K562 (cell line): ENCODE measurements around the gene UMODL1. TPM values are rescaled to one million over a fixed set of nuclear protein-coding genes. Genes with fewer than 3 reads are reported as not detected.

Source experiments
- ATAC-seq: fragments of 200-7000 bp; cut with Tn5 transposase; 3 replicates; pipeline ENCODE4 v1.9.1; 2020; ENCODE audit warnings: moderate library complexity
- BruUV-seq: library from RNA; stranded (reverse); fragments of 400-500 nt; replicated peaks from 2 replicates; lab custom pipeline; 2021; lab: Mats Ljungman, UMichigan
- CTCF ChIA-PET: fragments of 300-600 bp; formaldehyde crosslinking; extraction: SDS; loops from one replicate; lab custom pipeline; 2021; ENCODE audit warnings: low intra/inter-chr PET ratio; lab: Yijun Ruan, JAX
- POLR2A ChIA-PET: fragments of 300-600, 350-650 bp; sonication (Branson Sonifier 250); formaldehyde crosslinking; extraction: SDS; loops from one replicate; lab custom pipeline; 2021; ENCODE audit warnings: antibody characterized with exemption, inconsistent platforms; lab: Yijun Ruan, JAX
- DNase-seq, 4 experiments: peaks; one replicate each; pipeline versions ENCODE4 v3.0.0 to v3.0.0-alpha.2; 2011 to 2018; ENCODE audit warnings: low spot score in 3 of 4, mixed read lengths in 3 of 4; ENCODE audit errors: extremely low read depth in 1 of 4
- FAIRE-seq: peaks from 2 replicates; lab custom pipeline; 2011; peaks lifted over from hg19 to GRCh38; lab: Jason Lieb, UNC
- H2AFZ ChIP-seq: 2 replicates; pipeline ENCODE4 v1.6.0; 2011; ENCODE audit warnings: low read depth, low read length, control low read depth, inconsistent platforms
- H3K27ac ChIP-seq: fragments of 200-600 bp; 3 replicates; pipeline ENCODE4 v1.8.0; 2011; ENCODE audit warnings: low read depth, mild to moderate bottlenecking, control low read depth, inconsistent platforms, low read length, moderate library complexity, mixed read lengths; ENCODE audit errors: extremely low read depth
- H3K27me3 ChIP-seq, 2 experiments: fragments of 300-600 bp in 1 of 2; 2 replicates in 1 of 2; 3 replicates in 1 of 2; pipeline versions ENCODE4 v1.6.0 to v1.8.0; 2011; ENCODE audit warnings: inconsistent platforms in 2 of 2, low read length in 2 of 2, mild to moderate bottlenecking in 1 of 2, mixed read lengths in 1 of 2, moderate library complexity in 1 of 2; ENCODE audit not compliant: control insufficient read depth in 2 of 2, insufficient read depth in 2 of 2
- H3K36me3 ChIP-seq: fragments of 300-600 bp; 3 replicates; pipeline ENCODE4 v1.8.0; 2011; ENCODE audit warnings: mild to moderate bottlenecking, low read length, inconsistent platforms; ENCODE audit not compliant: control insufficient read depth, insufficient read depth
- H3K4me1 ChIP-seq, 2 experiments: fragments of 200-600 bp in 1 of 2; replicated peaks in 1 of 2; 2 replicates in 1 of 2; 3 replicates in 1 of 2; pipeline versions ENCODE4 v1.5.1 to v1.8.0; 2011; ENCODE audit warnings: inconsistent platforms in 2 of 2, low read length in 2 of 2, mild to moderate bottlenecking in 1 of 2, mixed read lengths in 1 of 2, moderate library complexity in 1 of 2; ENCODE audit not compliant: control insufficient read depth in 2 of 2, insufficient read depth in 2 of 2
- H3K4me2 ChIP-seq: 2 replicates; pipeline ENCODE4 v1.6.1; 2011; ENCODE audit warnings: low read length, control low read depth, inconsistent platforms, mixed read lengths; ENCODE audit not compliant: insufficient read depth
- H3K4me3 ChIP-seq: fragments of 200-600 bp; sonication (generic), shearing (Covaris generic); 2 replicates; pipeline ENCODE4 v1.5.1; 2016; ENCODE audit warnings: control low read depth, inconsistent platforms
- H3K79me2 ChIP-seq: fragments of 200-600 bp; 3 replicates; pipeline ENCODE4 v1.8.0; 2011; ENCODE audit warnings: low read length, inconsistent platforms; ENCODE audit not compliant: control insufficient read depth, insufficient read depth
- H3K9ac ChIP-seq, 2 experiments: 2 replicates each; pipeline versions ENCODE4 v1.6.0 to v1.6.1; 2011; ENCODE audit warnings: low read depth in 2 of 2, low read length in 2 of 2, control low read depth in 1 of 2, inconsistent platforms in 1 of 2, mild to moderate bottlenecking in 1 of 2, mixed read lengths in 1 of 2; ENCODE audit not compliant: insufficient read depth in 1 of 2
- H3K9me1 ChIP-seq: one replicate; pipeline ENCODE4 v1.6.0; 2011; ENCODE audit warnings: inconsistent platforms, mild to moderate bottlenecking, low read length, moderate library complexity; ENCODE audit not compliant: control insufficient read depth, insufficient read depth
- H3K9me3 ChIP-seq: replicated peaks from 2 replicates; pipeline ENCODE4 v1.5.1; 2011; ENCODE audit warnings: low read depth, low read length, inconsistent platforms; ENCODE audit not compliant: control insufficient read depth, insufficient read depth
- H4K20me1 ChIP-seq: replicated peaks from 2 replicates; pipeline ENCODE4 v1.6.1; 2011; ENCODE audit warnings: low read length, inconsistent platforms, mixed read lengths; ENCODE audit not compliant: control insufficient read depth, insufficient read depth
- COPS2 ChIP-seq: fragments of 450-650 bp; conservative IDR thresholded peaks from 2 replicates; pipeline ENCODE4 v1.6.1; 2016; ENCODE audit warnings: mild to moderate bottlenecking, moderate library complexity
- CREM ChIP-seq: IDR thresholded peaks from 2 replicates; pipeline ENCODE4 v1.6.1; 2014; ENCODE audit warnings: antibody characterized with exemption, low read depth
- CXXC5 ChIP-seq: fragments of 250-450 bp; sonication (Bioruptor Pico); IDR thresholded peaks from 2 replicates; pipeline ENCODE4 v1.8.0; 2022; ENCODE audit warnings: inconsistent platforms, mild to moderate bottlenecking, moderate library complexity
- FOXJ3 ChIP-seq: sonication (generic); formaldehyde crosslinking; IDR thresholded peaks from 2 replicates; pipeline ENCODE4 v1.4.0; 2020; ENCODE audit warnings: mild to moderate bottlenecking, missing genetic modification reagents
- HDAC2 ChIP-seq: fragments of 450-650 bp; IDR thresholded peaks from 2 replicates; pipeline ENCODE4 v1.6.1; 2016; ENCODE audit warnings: mild to moderate bottlenecking
- JUN ChIP-seq, 2 experiments: sonication (generic) in 1 of 2; formaldehyde crosslinking in 1 of 2; IDR thresholded peaks; 2 replicates each; pipeline versions ENCODE4 v1.6.1 to v1.8.0; 2012 to 2022; ENCODE audit warnings: borderline replicate concordance in 2 of 2, mild to moderate bottlenecking in 2 of 2, improper control_type of control experiment in 1 of 2, low read depth in 1 of 2, low read length in 1 of 2, missing genetic modification reagents in 1 of 2
- KDM1A ChIP-seq, 2 experiments: fragments of 450-650 bp; IDR thresholded peaks; 2 replicates each; pipeline ENCODE4 v1.6.1; 2016; ENCODE audit warnings: mild to moderate bottlenecking in 2 of 2
- MAFF ChIP-seq: IDR thresholded peaks from 2 replicates; pipeline ENCODE4 v1.6.1; 2012; ENCODE audit warnings: low read length, improper control_type of control experiment
- MEIS2 ChIP-seq: fragments of 450-650 bp; IDR thresholded peaks from 2 replicates; pipeline ENCODE4 v1.6.1; 2014; ENCODE audit warnings: mild to moderate bottlenecking; ENCODE audit not compliant: partially characterized antibody
- NFE2L1 ChIP-seq: fragments of 450-650 bp; IDR thresholded peaks from 2 replicates; pipeline ENCODE4 v1.6.1; 2016; ENCODE audit warnings: missing genetic modification characterization, low read depth, mild to moderate bottlenecking, missing compliant biosample characterization, moderate library complexity, borderline replicate concordance
- PHF20 ChIP-seq: fragments of 450-650 bp; IDR thresholded peaks from 2 replicates; pipeline ENCODE4 v1.6.1; 2018; ENCODE audit not compliant: partially characterized antibody
- POLR3G ChIP-seq: IDR thresholded peaks from 2 replicates; pipeline ENCODE4 v1.6.1; 2011; ENCODE audit not compliant: insufficient read length, insufficient replicate concordance; ENCODE audit errors: extremely low read depth
- RAD21 ChIP-seq, 2 experiments: fragments of 250-450 bp in 1 of 2; fragments of 450-650 bp in 1 of 2; sonication (Bioruptor Pico) in 1 of 2; formaldehyde crosslinking in 1 of 2; IDR thresholded peaks in 1 of 2; conservative IDR thresholded peaks in 1 of 2; 2 replicates each; pipeline versions ENCODE4 v1.4.0 to v1.8.0; 2020 to 2022; ENCODE audit warnings: mild to moderate bottlenecking in 2 of 2, moderate library complexity in 1 of 2
- SMC3 ChIP-seq: conservative IDR thresholded peaks from 2 replicates; pipeline ENCODE4 v1.6.1; 2011; ENCODE audit warnings: low read depth, low read length, improper control_type of control experiment; ENCODE audit not compliant: insufficient read depth
- TCF7 ChIP-seq: sonication (generic); IDR thresholded peaks from 2 replicates; pipeline ENCODE4 v1.6.1; 2016; ENCODE audit warnings: antibody characterized with exemption, borderline replicate concordance
- TSC22D4 ChIP-seq: fragments of 450-650 bp; IDR thresholded peaks from 2 replicates; pipeline ENCODE4 v1.6.1; 2016; ENCODE audit warnings: missing genetic modification characterization, missing biosample characterization, control low read depth
- ZBTB8A ChIP-seq: fragments of 450-650 bp; IDR thresholded peaks from 2 replicates; pipeline ENCODE4 v1.6.1; 2018; ENCODE audit warnings: mild to moderate bottlenecking, moderate library complexity; ENCODE audit not compliant: partially characterized antibody
- ZFP1 ChIP-seq: fragments of 450-650 bp; formaldehyde crosslinking; IDR thresholded peaks from 2 replicates; pipeline ENCODE4 v1.4.0; 2020; ENCODE audit warnings: mild to moderate bottlenecking, mixed read lengths
- ZNF232 ChIP-seq: sonication (generic); formaldehyde crosslinking; IDR thresholded peaks from 2 replicates; pipeline ENCODE4 v1.8.0; 2022; ENCODE audit warnings: mild to moderate bottlenecking, missing genetic modification reagents
- ZNF347 ChIP-seq: fragments of 450-650 bp; formaldehyde crosslinking; IDR thresholded peaks from 2 replicates; pipeline ENCODE4 v1.4.0; 2020; ENCODE audit warnings: low read depth, mild to moderate bottlenecking, moderate library complexity
- ZNF436 ChIP-seq: fragments of 250-450, 450-650 bp; sonication (Bioruptor Pico); formaldehyde crosslinking; IDR thresholded peaks from 2 replicates; pipeline ENCODE4 v1.7.0; 2020; ENCODE audit warnings: mild to moderate bottlenecking
- WGBS: fragments of 100-300 bp; shearing (Covaris generic); methylation state at CpG from one replicate; pipeline ENCODE4 v1.1.6; 2016; ENCODE audit warnings: low coverage, mixed read lengths; ENCODE audit not compliant: insufficient coverage; ENCODE audit errors: missing lambda C conversion rate; 5-methylcytosine and 5-hydroxymethylcytosine counted together
- in situ Hi-C: fragments of 300-500 bp; cut with MboI; formaldehyde crosslinking; loops from 4 replicates; pipeline ENCODE4 v1.15.0; 2018; ENCODE audit warnings: inconsistent platforms, mixed read lengths
- intact Hi-C: fragments of 100-400 bp; cut with micrococcal nuclease; formaldehyde crosslinking; loops from 2 replicates; pipeline ENCODE4 v1.14.2; 2022
- polyA plus RNA-seq, 8 experiments: library from polyadenylated mRNA; depleted of rRNA in 4 of 8; stranded (reverse) in 5 of 8; unstranded in 3 of 8; fragments of >200 nt; fragmentation: Nextera tagmentation in 2 of 8; fragmentation: Illumina TruSeq in 1 of 8; extraction: Ambion mirVana in 2 of 8; extraction: Trizol in 1 of 8; gene quantifications; 2 replicates each; pipeline versions ENCODE4 v1.2.1 to v1.2.3, GENCODE V29; 2011 to 2014; ENCODE audit warnings: inconsistent platforms in 1 of 8, missing spikeins in 1 of 8
- total RNA-seq, 7 experiments: library from RNA; depleted of rRNA in 6 of 7; stranded (reverse); fragments of >200 nt in 6 of 7; fragmentation: Illumina TruSeq in 2 of 7; extraction: Trizol in 2 of 7; gene quantifications; 2 replicates each; pipeline versions ENCODE4 v1.2.1 to v1.2.3, GENCODE V29; 2011 to 2021; ENCODE audit warnings: low replicate concordance in 1 of 7
- TF ChIP-seq, protein P1 (sequence below): fragments of 250-450 bp; sonication (Bioruptor Pico); IDR thresholded peaks from 2 replicates; pipeline ENCODE4 v1.4.0; 2020; ENCODE audit warnings: mild to moderate bottlenecking, moderate library complexity

Gene UMODL1
- total and polyA plus RNA-seq, 9 of the 15 experiments (the other 6 are each of a cell fraction or from before 2014, with no cell fraction given): not detected

DNA sequence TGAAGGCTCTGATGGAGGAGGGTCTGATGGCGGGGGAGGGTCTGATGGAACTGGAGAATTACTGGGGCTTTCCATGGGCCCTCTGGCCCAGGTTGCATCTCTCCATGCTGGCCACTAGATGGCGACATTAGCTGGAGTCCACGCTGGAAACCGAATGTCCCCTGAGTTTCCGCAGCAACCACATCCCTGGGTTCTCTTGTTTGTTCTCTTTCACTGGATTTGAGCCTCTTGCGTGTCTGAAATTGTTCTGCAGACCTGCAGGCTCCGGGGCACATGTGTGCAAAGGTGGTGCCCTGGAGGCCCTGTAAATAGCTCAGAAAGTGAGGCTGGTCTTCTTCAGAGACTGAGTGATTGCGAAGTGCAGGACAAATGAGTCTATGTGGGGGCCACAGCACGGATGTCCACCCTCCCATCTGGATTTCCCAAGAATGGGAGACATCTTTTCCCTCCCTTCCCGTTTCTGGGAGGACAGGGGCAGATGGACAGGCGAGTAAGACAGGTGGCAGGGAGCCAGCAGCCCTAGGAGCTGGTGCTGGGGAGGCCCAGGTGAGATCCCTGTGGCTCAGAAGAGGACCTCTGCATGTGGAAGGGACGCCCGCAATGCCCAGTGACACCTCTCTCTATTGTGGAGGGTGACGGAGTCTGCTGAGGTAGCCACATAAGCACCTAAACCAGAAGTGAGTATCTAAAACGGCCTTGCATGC lies 74.6 kb downstream of the UMODL1 start:
- BruUV-seq: no TSS peak
- in situ Hi-C loops: no loop called here
- no peaks in the 10 kb centered on the region for H3K79me2 ChIP-seq
- peak; percentile 84 for ATAC-seq
- intact Hi-C loops: loop anchor here (1.0 to 5.0 kb wide), 2 partner anchors 113 to 307 kb away; no protein-coding TSS in a partner anchor
- H3K9ac ChIP-seq: no peak overlapping the region
- H3K9me3 ChIP-seq: no peaks in the 10 kb centered on the region
- WGBS: 5% methylated on average over 14 of the region's 15 CpGs
- H2AFZ ChIP-seq: no peak overlapping the region
- no peaks in the 10 kb centered on the region for H3K36me3 ChIP-seq
- CTCF ChIA-PET: interaction anchor here (0.6 to 2.3 kb wide), 5 partner anchors 26 to 304 kb away, joined by 3 to 27 read pairs (median 4); no protein-coding TSS in a partner anchor
- FAIRE-seq: peak; percentile 95
- no peak overlapping the region for H3K4me2 ChIP-seq
- H3K4me3 ChIP-seq: no peak overlapping the region
- peaks cover 25 to 65% of the 10 kb centered on the region in 2 experiments; a peak in 4 of 5 replicates for H3K27me3 ChIP-seq
- H4K20me1 ChIP-seq: peaks cover 28% of the 10 kb centered on the region; the same call in 1 of the 2 replicates
- no peak overlapping the region for H3K27ac ChIP-seq
- H3K9me1 ChIP-seq: no peaks in the 10 kb centered on the region
- POLR2A ChIA-PET: interaction anchor here (0.6 to 0.8 kb wide), 3 partner anchors 8 to 400 kb away, joined by 3 read pairs; no protein-coding TSS in a partner anchor
- peak; percentile 68 to 88 (median 86) for DNase-seq
- H3K4me1 ChIP-seq: peaks cover 0 to 8% of the 10 kb centered on the region in 2 experiments; a peak in 2 of 5 replicates
- TF ChIP-seq, protein P1, sequence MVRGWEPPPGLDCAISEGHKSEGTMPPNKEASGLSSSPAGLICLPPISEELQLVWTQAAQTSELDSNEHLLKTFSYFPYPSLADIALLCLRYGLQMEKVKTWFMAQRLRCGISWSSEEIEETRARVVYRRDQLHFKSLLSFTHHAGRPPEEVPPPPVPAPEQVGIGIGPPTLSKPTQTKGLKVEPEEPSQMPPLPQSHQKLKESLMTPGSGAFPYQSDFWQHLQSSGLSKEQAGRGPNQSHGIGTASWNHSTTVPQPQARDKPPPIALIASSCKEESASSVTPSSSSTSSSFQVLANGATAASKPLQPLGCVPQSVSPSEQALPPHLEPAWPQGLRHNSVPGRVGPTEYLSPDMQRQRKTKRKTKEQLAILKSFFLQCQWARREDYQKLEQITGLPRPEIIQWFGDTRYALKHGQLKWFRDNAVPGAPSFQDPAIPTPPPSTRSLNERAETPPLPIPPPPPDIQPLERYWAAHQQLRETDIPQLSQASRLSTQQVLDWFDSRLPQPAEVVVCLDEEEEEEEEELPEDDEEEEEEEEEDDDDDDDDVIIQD: no peak
- TF ChIP-seq TCF7 (no peak), ZBTB8A (no peak), KDM1A (IDR thresholded peaks at IDR 0.05) (no peak), CREM (no peak), PHF20 (no peak), FOXJ3 (CRISPR knock-in tag) (0 out of 2 replicates have a peak, but pooled peaks have one; percentile 14), ZFP1 (CRISPR knock-in tag) (no peak), COPS2 (no peak), RAD21 (CRISPR knock-in tag; conservative IDR thresholded peaks at IDR 0.05 in 1 of 2, IDR thresholded peaks at IDR 0.05 in 1 of 2) (peak; percentile 81 to 92), ZNF232 (no peak), MAFF (no peak), NFE2L1 (tag) (no peak), CXXC5 (no peak), TSC22D4 (tag) (no peak), ZNF436 (CRISPR knock-in tag) (no peak), SMC3 (peak; percentile 75), JUN (IDR thresholded peaks at IDR 0.05; ENCODE audit: borderline replicate concordance, low read depth, low read length) (no peak), JUN (CRISPR knock-in tag; IDR thresholded peaks at IDR 0.05; ENCODE audit: borderline replicate concordance) (no peak), POLR3G (no peak), HDAC2 (no peak), ZNF347 (no peak), MEIS2 (no peak)
